ENCODE results near the gene SAP130.

The SAP130 gene

DNA sequence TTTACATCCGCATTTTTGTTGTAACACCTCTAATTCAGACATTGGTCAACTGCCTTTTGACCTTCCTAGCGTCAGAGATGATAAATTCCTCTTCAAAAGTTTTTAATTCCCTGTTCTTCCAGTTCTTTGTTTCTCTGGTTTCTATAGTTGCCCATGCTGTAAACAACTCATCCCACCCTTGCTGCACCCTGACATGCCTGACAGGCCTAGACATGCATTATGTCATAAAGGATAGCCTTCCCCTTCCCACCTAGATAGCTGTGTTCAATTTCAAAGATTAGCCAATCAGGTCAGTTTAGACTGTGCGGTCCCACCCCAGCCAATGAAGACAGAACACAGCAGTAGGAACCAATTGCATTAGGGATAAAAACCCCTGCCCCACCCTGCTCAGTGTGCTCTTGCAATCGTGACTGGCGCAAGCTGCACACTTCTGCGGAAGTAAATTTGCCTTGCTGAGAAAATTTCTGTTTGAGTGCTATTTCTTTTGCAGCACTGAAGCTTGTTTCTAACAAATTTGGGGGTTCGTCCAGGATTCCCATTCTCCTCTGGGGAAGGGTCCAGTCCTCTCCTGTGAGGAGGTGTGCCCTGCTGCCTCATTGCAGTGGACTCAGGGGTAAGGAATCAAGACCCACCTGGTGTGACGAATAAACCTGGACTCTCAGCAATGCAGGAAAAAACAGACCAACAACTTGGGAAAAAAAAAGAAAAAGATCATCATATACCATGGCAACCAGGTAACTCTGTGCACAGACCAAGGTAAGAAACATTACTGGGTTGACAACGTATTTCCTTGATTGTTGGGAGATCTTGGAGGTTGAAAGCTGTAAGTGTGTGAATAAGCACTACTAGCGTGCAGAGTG is 9.1 kb upstream of the SAP130 start:
- H3K4me3 ChIP-seq (replicated peaks; ENCODE audit: low read depth, low read length) = no peak overlapping the region
- H3K27me3 ChIP-seq (replicated peaks; ENCODE audit: control insufficient read depth, insufficient read depth, low read length) = no peaks in the 10 kb centered on the region
- DNase-seq (ENCODE audit: extremely low read depth, insufficient read length) = no peak
- H3K36me3 ChIP-seq (ENCODE audit: control insufficient read depth, insufficient read depth, low read length) = no peaks in the 10 kb centered on the region
- TF ChIP-seq, protein P1, sequence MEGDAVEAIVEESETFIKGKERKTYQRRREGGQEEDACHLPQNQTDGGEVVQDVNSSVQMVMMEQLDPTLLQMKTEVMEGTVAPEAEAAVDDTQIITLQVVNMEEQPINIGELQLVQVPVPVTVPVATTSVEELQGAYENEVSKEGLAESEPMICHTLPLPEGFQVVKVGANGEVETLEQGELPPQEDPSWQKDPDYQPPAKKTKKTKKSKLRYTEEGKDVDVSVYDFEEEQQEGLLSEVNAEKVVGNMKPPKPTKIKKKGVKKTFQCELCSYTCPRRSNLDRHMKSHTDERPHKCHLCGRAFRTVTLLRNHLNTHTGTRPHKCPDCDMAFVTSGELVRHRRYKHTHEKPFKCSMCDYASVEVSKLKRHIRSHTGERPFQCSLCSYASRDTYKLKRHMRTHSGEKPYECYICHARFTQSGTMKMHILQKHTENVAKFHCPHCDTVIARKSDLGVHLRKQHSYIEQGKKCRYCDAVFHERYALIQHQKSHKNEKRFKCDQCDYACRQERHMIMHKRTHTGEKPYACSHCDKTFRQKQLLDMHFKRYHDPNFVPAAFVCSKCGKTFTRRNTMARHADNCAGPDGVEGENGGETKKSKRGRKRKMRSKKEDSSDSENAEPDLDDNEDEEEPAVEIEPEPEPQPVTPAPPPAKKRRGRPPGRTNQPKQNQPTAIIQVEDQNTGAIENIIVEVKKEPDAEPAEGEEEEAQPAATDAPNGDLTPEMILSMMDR (IDR thresholded peaks at IDR 0.05; ENCODE audit: insufficient read depth, low read length, poor library complexity, severe bottlenecking) = no peak

DNA sequence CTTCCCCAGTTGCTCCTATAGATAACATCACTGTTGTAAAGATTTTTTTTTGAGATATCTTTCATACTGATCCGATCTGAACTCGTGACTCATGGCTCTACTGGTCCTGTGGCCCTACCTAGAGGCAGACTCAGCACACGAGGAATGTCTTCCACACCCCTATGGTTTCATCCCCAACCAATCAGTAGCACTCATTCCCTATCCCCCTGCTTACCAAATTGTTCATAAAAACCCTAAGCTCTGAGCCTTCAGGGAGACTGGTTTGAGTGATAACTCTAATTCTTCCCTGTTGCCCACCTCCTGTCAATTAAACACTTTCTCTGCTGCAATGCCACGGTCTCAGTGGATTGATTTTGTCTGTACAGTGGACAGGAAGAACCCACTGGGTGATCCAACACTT is 4.2 kb upstream of the SAP130 start:
- DNase-seq (ENCODE audit: extremely low read depth, insufficient read length) = no peak
- TF ChIP-seq, protein P1 (IDR thresholded peaks at IDR 0.05; ENCODE audit: insufficient read depth, low read length, poor library complexity, severe bottlenecking) = no peak

DNA sequence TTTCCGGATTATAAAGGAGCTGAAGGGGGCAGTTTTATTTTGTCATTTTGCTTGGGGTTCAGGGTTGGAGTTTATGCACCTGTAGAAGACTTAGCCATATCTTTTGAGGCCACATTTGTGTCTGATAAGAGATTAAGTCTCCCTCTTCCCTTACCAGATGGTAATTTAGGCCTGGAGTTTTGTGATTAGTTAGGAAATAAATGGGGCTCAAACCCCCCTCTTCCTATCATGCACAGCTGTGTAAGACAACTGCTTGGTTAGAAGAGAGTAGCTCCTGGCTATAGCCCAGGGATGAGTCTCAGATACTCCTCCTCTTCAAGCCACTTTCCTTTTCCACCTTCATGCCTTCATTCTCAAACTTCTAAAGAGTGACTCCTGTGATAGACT is 802 bp upstream of the SAP130 start:
- H3K27me3 ChIP-seq (replicated peaks; ENCODE audit: control insufficient read depth, insufficient read depth, low read length) = no peaks in the 10 kb centered on the region
- TF ChIP-seq, protein P1 (IDR thresholded peaks at IDR 0.05; ENCODE audit: insufficient read depth, low read length, poor library complexity, severe bottlenecking) = no peak
- no peak for DNase-seq (ENCODE audit: extremely low read depth, insufficient read length)
- no peaks in the 10 kb centered on the region for H3K36me3 ChIP-seq (ENCODE audit: control insufficient read depth, insufficient read depth, low read length)
- H3K4me3 ChIP-seq (replicated peaks; ENCODE audit: low read depth, low read length) = peak overlapping the region; percentile 96

More for the DNA sequence above, 4.2 kb upstream of the SAP130 start:
- no peaks in the 10 kb centered on the region for H3K27me3 ChIP-seq (replicated peaks; ENCODE audit: control insufficient read depth, insufficient read depth, low read length)
- H3K36me3 ChIP-seq (ENCODE audit: control insufficient read depth, insufficient read depth, low read length) = no peaks in the 10 kb centered on the region
- H3K4me3 ChIP-seq (replicated peaks; ENCODE audit: low read depth, low read length) = no peak overlapping the region

DNA sequence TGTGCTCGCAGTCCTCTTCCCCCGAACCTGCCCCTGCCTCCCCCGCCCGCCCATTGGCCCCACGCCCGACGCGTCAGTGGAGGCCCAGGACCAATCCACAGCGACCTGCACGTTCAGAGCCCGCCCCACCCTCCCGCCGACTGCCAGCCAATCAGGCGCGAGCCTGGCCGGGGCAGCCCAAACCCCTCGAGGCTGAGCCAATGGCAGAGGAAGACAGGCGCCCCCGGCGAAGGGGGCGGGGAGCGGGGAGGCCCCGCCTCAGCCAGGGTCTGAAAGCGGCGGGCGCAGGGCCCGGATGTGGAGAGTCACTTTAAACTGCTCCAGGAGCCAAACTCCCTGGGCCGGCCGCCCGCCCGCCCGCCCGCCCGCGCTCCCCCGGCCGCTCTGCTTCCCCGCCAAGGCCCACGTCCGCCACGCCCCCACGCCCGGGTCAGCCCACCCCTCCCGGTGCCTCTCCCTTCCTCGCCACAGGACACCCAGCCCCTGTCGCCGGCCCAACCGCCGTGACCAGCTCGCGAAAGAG is 520 bp downstream of the SAP130 start:
- TF ChIP-seq, protein P1 (IDR thresholded peaks at IDR 0.05; ENCODE audit: insufficient read depth, low read length, poor library complexity, severe bottlenecking) = no peak
- peak; percentile 100 for DNase-seq (ENCODE audit: extremely low read depth, insufficient read length)
- Histone ChIP-seq H3K27me3 (replicated peaks; ENCODE audit: control insufficient read depth, insufficient read depth, low read length) (no peaks in the 10 kb centered on the region), H3K4me3 (replicated peaks; ENCODE audit: low read depth, low read length) (peak overlapping the region; percentile 96), H3K36me3 (ENCODE audit: control insufficient read depth, insufficient read depth, low read length) (no peaks in the 10 kb centered on the region; the same call in 1 of the 2 replicates)

DNA sequence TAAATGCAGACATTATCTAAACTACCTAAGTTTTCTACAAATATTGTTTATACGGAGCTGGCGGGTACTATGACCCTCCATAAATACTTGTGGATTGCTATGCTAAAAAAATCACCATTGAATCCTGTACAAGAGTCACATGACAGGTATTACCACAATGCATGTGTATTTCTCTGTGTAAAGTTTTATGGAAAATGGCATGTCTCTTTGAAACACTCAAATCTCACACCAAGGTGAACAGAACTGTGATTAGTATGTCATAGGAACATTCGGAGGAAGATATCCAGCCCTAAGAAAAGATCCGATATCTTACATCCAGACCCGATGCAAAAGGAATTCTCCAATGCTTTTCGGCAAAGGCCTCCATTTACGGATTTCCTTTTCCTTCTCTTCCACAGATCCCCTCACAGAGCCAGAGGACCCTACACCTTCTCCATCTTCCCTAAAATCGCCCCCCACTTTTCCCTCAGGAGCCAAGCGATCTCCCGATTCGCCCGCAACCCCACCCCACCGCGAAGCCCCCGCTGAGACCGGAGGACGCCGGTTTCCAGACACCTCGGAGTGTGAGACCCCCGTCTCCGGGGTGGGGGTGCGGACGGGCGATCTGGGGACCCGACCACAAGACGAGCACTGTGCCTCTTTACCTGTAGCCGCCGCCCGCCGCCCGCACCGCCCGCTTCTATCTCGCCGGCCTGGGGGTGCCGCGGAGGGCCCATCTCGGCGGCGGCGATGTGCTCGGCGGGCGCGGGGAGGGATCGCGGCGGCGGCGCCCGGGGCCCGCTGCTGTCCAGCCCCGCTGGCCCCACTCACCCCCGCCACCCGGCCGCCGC is 1.2 kb downstream of the SAP130 start:
- TF ChIP-seq, protein P1 (IDR thresholded peaks at IDR 0.05; ENCODE audit: insufficient read depth, low read length, poor library complexity, severe bottlenecking) = no peak
- peak overlapping the region; percentile 86 for H3K4me3 ChIP-seq (replicated peaks; ENCODE audit: low read depth, low read length)
- H3K36me3 ChIP-seq (ENCODE audit: control insufficient read depth, insufficient read depth, low read length) = no peaks in the 10 kb centered on the region; the same call in 1 of the 2 replicates
- H3K27me3 ChIP-seq (replicated peaks; ENCODE audit: control insufficient read depth, insufficient read depth, low read length) = no peaks in the 10 kb centered on the region
- no peak for DNase-seq (ENCODE audit: extremely low read depth, insufficient read length)
